SK-N-MC (cell line): ENCODE measurements around the gene TTLL5.

ENCODE experiments used
- EZH2 ChIP-seq: fragments of 200-600 bp; sonication (generic); IDR thresholded peaks from one replicate; pipeline ENCODE4 v1.6.1; 2017; ENCODE audit warnings: antibody characterized with exemption
- POLR2AphosphoS5 ChIP-seq: IDR thresholded peaks from 2 replicates; pipeline ENCODE4 v1.6.1; 2012; ENCODE audit warnings: mild to moderate bottlenecking, low read depth, low read length, borderline replicate concordance

- TF ChIP-seq POLR2AphosphoS5 (no peak), EZH2 (no peak)
Measured at GRCh38 chr14:75748336-75748735, 87.3 kb downstream of the TTLL5 start.
